IMR-90 (cell line): Measurements from ENCODE around the gene LY6G6D. TPM values are rescaled to one million over a fixed set of nuclear protein-coding genes. Genes with fewer than 3 reads are reported as not detected.

ENCODE experiments used
- ATAC-seq: fragments of 200-7000 bp; cut with Tn5 transposase; 2 replicates; pipeline ENCODE4 v1.9.1; 2020; ENCODE audit warnings: low read depth, mild to moderate bottlenecking, moderate library complexity
- BruUV-seq: library from RNA; stranded (reverse); fragments of 400-500 nt; replicated peaks from 2 replicates; lab custom pipeline; 2021; lab: Mats Ljungman, UMichigan
- CTCF ChIA-PET: fragments of 300-600 bp; formaldehyde crosslinking; extraction: SDS; loops from one replicate; lab custom pipeline; 2021; ENCODE audit warnings: antibody characterized with exemption; lab: Yijun Ruan, JAX
- POLR2A ChIA-PET: fragments of 300-600 bp; sonication (Branson Sonifier 250); formaldehyde crosslinking; loops from one replicate; lab custom pipeline; 2022; ENCODE audit warnings: antibody characterized with exemption; ENCODE audit not compliant: unreplicated experiment; lab: Charles Lee
- DNase-seq: peaks from one replicate; pipeline ENCODE4 v3.0.0; 2013
- H2AFZ ChIP-seq: replicated peaks from 2 replicates; pipeline ENCODE3; 2013; ENCODE audit warnings: low read length, mild to moderate bottlenecking; ENCODE audit not compliant: poor library complexity
- H2AK5ac ChIP-seq: 2 replicates; pipeline ENCODE4 v1.6.1; 2013; ENCODE audit warnings: low read depth, low read length, inconsistent platforms
- H2AK9ac ChIP-seq: replicated peaks from 2 replicates; pipeline ENCODE3; 2013; ENCODE audit warnings: mild to moderate bottlenecking, low read depth, low read length, moderate library complexity; ENCODE audit not compliant: poor library complexity
- H2BK120ac ChIP-seq: 2 replicates; pipeline ENCODE4 v1.6.1; 2013; ENCODE audit warnings: low read depth, low read length, inconsistent platforms
- H2BK15ac ChIP-seq: 3 replicates; pipeline ENCODE4 v1.6.1; 2013; ENCODE audit warnings: low read depth, low read length, inconsistent platforms
- H2BK20ac ChIP-seq: 2 replicates; pipeline ENCODE4 v1.6.1; 2013; ENCODE audit warnings: low read depth, mild to moderate bottlenecking, inconsistent platforms, low read length, moderate library complexity
- H2BK5ac ChIP-seq: 2 replicates; pipeline ENCODE4 v1.6.1; 2013; ENCODE audit warnings: mild to moderate bottlenecking, low read depth, low read length, inconsistent platforms; ENCODE audit not compliant: poor library complexity, severe bottlenecking
- H3K14ac ChIP-seq: replicated peaks from 2 replicates; pipeline ENCODE4 v1.6.1; 2013; ENCODE audit warnings: low read depth, low read length, inconsistent platforms
- H3K18ac ChIP-seq: 2 replicates; pipeline ENCODE4 v1.6.1; 2013; ENCODE audit warnings: low read depth, low read length, control low read depth
- H3K23ac ChIP-seq: 2 replicates; pipeline ENCODE4 v1.6.1; 2013; ENCODE audit warnings: low read depth, low read length, inconsistent platforms
- H3K27ac ChIP-seq: 2 replicates; pipeline ENCODE4 v1.5.1; 2013; ENCODE audit warnings: mild to moderate bottlenecking, control low read depth, low read length; ENCODE audit not compliant: insufficient read depth
- H3K27me3 ChIP-seq: 2 replicates; pipeline ENCODE4 v1.6.1; 2013; ENCODE audit warnings: low read length; ENCODE audit not compliant: control insufficient read depth, insufficient read depth
- H3K36me3 ChIP-seq: 2 replicates; pipeline ENCODE4 v1.6.1; 2013; ENCODE audit warnings: low read length, mixed read lengths; ENCODE audit not compliant: control insufficient read depth, insufficient read depth
- H3K4ac ChIP-seq: 2 replicates; pipeline ENCODE4 v1.6.1; 2013; ENCODE audit warnings: low read depth, low read length, inconsistent platforms
- H3K4me1 ChIP-seq: 2 replicates; pipeline ENCODE4 v1.6.1; 2013; ENCODE audit warnings: low read length, mixed read lengths; ENCODE audit not compliant: control insufficient read depth, insufficient read depth
- H3K4me2 ChIP-seq: 2 replicates; pipeline ENCODE4 v1.6.1; 2013; ENCODE audit warnings: low read depth, mild to moderate bottlenecking, control low read depth, low read length, moderate library complexity
- H3K4me3 ChIP-seq: 2 replicates; pipeline ENCODE4 v1.5.1; 2013; ENCODE audit warnings: low read depth, mild to moderate bottlenecking, control low read depth, low read length, moderate library complexity; ENCODE audit not compliant: insufficient read depth
- H3K56ac ChIP-seq: 2 replicates; pipeline ENCODE4 v1.6.1; 2013; ENCODE audit warnings: low read length, inconsistent platforms; ENCODE audit not compliant: insufficient read depth; ENCODE audit errors: extremely low read depth
- H3K79me1 ChIP-seq, 2 experiments: 2 replicates each; pipeline ENCODE4 v1.6.1; 2013; ENCODE audit warnings: low read length in 2 of 2, inconsistent platforms in 1 of 2, low read depth in 1 of 2
- H3K9ac ChIP-seq: 2 replicates; pipeline ENCODE4 v1.6.1; 2013; ENCODE audit warnings: low read depth, low read length, control low read depth
- H3K9me1 ChIP-seq: 2 replicates; pipeline ENCODE4 v1.6.1; 2013; ENCODE audit warnings: low read length, inconsistent platforms; ENCODE audit not compliant: insufficient read depth
- H3K9me3 ChIP-seq: 2 replicates; pipeline ENCODE4 v1.6.1; 2013; ENCODE audit warnings: low read length; ENCODE audit not compliant: control insufficient read depth, insufficient read depth
- H4K20me1 ChIP-seq: 2 replicates; pipeline ENCODE4 v1.6.1; 2013; ENCODE audit warnings: low read length, inconsistent platforms; ENCODE audit not compliant: insufficient read depth
- H4K5ac ChIP-seq: 2 replicates; pipeline ENCODE4 v1.6.1; 2013; ENCODE audit warnings: mild to moderate bottlenecking, low read depth, low read length, control low read depth
- H4K8ac ChIP-seq, 2 experiments: 2 replicates each; pipeline ENCODE4 v1.6.1; 2013; ENCODE audit warnings: low read depth in 2 of 2, low read length in 2 of 2, control low read depth in 1 of 2, inconsistent platforms in 1 of 2
- H4K91ac ChIP-seq: 2 replicates; pipeline ENCODE4 v1.6.1; 2013; ENCODE audit warnings: low read depth, low read length, inconsistent platforms; ENCODE audit not compliant: insufficient read depth
- MAFK ChIP-seq: IDR thresholded peaks from 2 replicates; pipeline ENCODE4 v1.6.1; 2012; ENCODE audit warnings: low read depth, low read length, improper control_type of control experiment
- RFX5 ChIP-seq: IDR thresholded peaks from 2 replicates; pipeline ENCODE4 v1.8.0; 2012; ENCODE audit warnings: low read depth, mild to moderate bottlenecking, low read length, moderate library complexity
- WGBS, 2 experiments: methylation state at CpG; one replicate each; pipeline versions ENCODE4 v1.1.5 to v1.1.7; 2013; ENCODE audit warnings: missing lambda C conversion rate in 2 of 2; ENCODE audit not compliant: insufficient read length in 1 of 2; ENCODE audit errors: extremely low coverage in 2 of 2; 5-methylcytosine and 5-hydroxymethylcytosine counted together
- dilution Hi-C: fragments of 300-500 bp; cut with HindIII; formaldehyde crosslinking; loops from one replicate; pipeline ENCODE4 v1.14.3; 2018; ENCODE audit warnings: low sequenced_read_pairs; ENCODE audit not compliant: unreplicated experiment
- in situ Hi-C: fragments of 300-500 bp; cut with MboI; formaldehyde crosslinking; loops from 3 replicates; pipeline ENCODE4 v1.14.3; 2019; ENCODE audit warnings: low sequenced_read_pairs, inconsistent platforms, mixed read lengths
- intact Hi-C: fragments of 100-400 bp; cut with micrococcal nuclease; formaldehyde crosslinking; loops from 2 replicates; pipeline ENCODE4 v1.10.0; 2022
- polyA plus RNA-seq, 3 experiments: library from polyadenylated mRNA; depleted of rRNA; stranded (reverse); fragments of >200 nt; gene quantifications; 2 replicates each; pipeline ENCODE4 v1.2.3, GENCODE V29; 2012; ENCODE audit warnings: low replicate concordance in 1 of 3
- total RNA-seq: library from RNA; depleted of rRNA; stranded (reverse); fragments of >200 nt; gene quantifications from 2 replicates; pipeline ENCODE4 v1.2.3, GENCODE V29; 2012

LY6G6D gene
- total and polyA plus RNA-seq, 2 of the 4 experiments (the other 2 are of a cell fraction): not detected

DNA sequence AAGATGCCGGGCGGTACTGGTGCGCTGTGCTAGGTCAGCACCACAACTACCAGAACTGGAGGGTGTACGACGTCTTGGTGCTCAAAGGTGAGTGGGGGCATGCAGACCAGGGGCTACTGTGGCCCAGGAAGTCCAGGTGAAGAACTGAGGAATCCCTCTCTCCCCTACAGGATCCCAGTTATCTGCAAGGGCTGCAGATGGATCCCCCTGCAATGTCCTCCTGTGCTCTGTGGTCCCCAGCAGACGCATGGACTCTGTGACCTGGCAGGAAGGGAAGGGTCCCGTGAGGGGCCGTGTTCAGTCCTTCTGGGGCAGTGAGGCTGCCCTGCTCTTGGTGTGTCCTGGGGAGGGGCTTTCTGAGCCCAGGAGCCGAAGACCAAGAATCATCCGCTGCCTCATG lies 7.4 kb upstream of the LY6G6D start:
- H3K56ac ChIP-seq: no peak overlapping the region
- H3K9me1 ChIP-seq: no peaks in the 10 kb centered on the region
- no peaks in the 10 kb centered on the region; the same call in 1 of the 2 replicates for H4K20me1 ChIP-seq
- in situ Hi-C loops: no loop called here
- intact Hi-C loops: no loop called here
- peaks cover 14% of the 10 kb centered on the region; the same call in 1 of the 2 replicates for H3K27me3 ChIP-seq
- no peak overlapping the region for H2AK9ac ChIP-seq
- CTCF ChIA-PET: no interaction called here
- no peak overlapping the region for H2BK15ac ChIP-seq
- no peak overlapping the region for H3K23ac ChIP-seq
- H4K91ac ChIP-seq: no peak overlapping the region
- no peak overlapping the region for H4K5ac ChIP-seq
- no peak overlapping the region for H2BK20ac ChIP-seq
- no peak overlapping the region for H3K14ac ChIP-seq
- H2BK120ac ChIP-seq: no peak overlapping the region
- H3K36me3 ChIP-seq: no peaks in the 10 kb centered on the region
- dilution Hi-C loops: no loop called here
- DNase-seq: no peak
- H3K4ac ChIP-seq: no peak overlapping the region
- no peaks in the 10 kb centered on the region for H3K9me3 ChIP-seq
- no peak overlapping the region for H2AK5ac ChIP-seq
- no peak overlapping the region for H3K9ac ChIP-seq
- WGBS, 2 experiments: 100% methylated on average over 2 of the region's 10 CpGs; no CpG with 5 or more reads in 1 of the 2 experiments
- no peaks in the 10 kb centered on the region for H3K4me1 ChIP-seq
- POLR2A ChIA-PET: no interaction called here
- TF ChIP-seq RFX5 (no peak), MAFK (no peak)
- H3K27ac ChIP-seq: no peak overlapping the region
- peaks cover 0 to 2% of the 10 kb centered on the region in 2 experiments; a peak in 1 of 4 replicates for H3K79me1 ChIP-seq
- H2BK5ac ChIP-seq: no peak overlapping the region
- ATAC-seq: no peak
- H3K4me2 ChIP-seq: no peak overlapping the region
- no TSS peak for BruUV-seq
- no peak overlapping the region for H3K4me3 ChIP-seq
- H3K18ac ChIP-seq: no peak overlapping the region
- no peak overlapping the region for H4K8ac ChIP-seq
- no peak overlapping the region for H2AFZ ChIP-seq
